Measurements from ENCODE around the gene MEP1B. TPM values are rescaled to one million over a fixed set of nuclear protein-coding genes. Genes with fewer than 3 reads are reported as not detected.
A peak's percentile ranks its signal among the peaks of the same experiment; 100 is the strongest.

The MEP1B gene
- total and polyA plus RNA-seq, 2 donors from 2014 or later, result not detected

- no peak for FAIRE-seq
- H3K27me3 ChIP-seq (ENCODE audit: control insufficient read depth, insufficient read depth, low read length), result no peaks in the 10 kb centered on the region
- no peaks in the 10 kb centered on the region for H3K9me3 ChIP-seq (ENCODE audit: control insufficient read depth in 2 of 3, insufficient read depth in 1 of 3, low read length in 3 of 3)
- no peak overlapping the region for H3K27ac ChIP-seq (ENCODE audit: low read depth in 2 of 2, low read length in 2 of 2)
- H3K4me3 ChIP-seq (ENCODE audit: low read length in 3 of 3), result no peak overlapping the region
- H3K36me3 ChIP-seq (ENCODE audit: control insufficient read depth in 2 of 3, insufficient read depth in 3 of 3, low read length in 3 of 3), result no peaks in the 10 kb centered on the region
- no peak for TF ChIP-seq CTCF (IDR thresholded peaks at IDR 0.05; ENCODE audit: borderline replicate concordance, extremely low read depth, insufficient read depth)
- H3K9ac ChIP-seq (ENCODE audit: low read length in 3 of 3), result no peak overlapping the region
- no peaks in the 10 kb centered on the region for H3K4me1 ChIP-seq (ENCODE audit: control insufficient read depth in 2 of 3, insufficient read depth in 2 of 3, low read depth in 1 of 3, low read length in 3 of 3)
- no peak for DNase-seq
- intact Hi-C loops (cut with DNase I), result loop anchor here (10.0 kb wide), 1 partner anchor 213 kb away; the partner anchor contains the start of gene GAREM1
Observed at GRCh38 chr18:32262092-32262491, 72.3 kb downstream of the MEP1B start.

- peak in 2 of 5 donors; percentile 45 to 46 for DNase-seq
- H3K9ac ChIP-seq (ENCODE audit: low read length in 3 of 3), result no peak overlapping the region
- H3K4me3 ChIP-seq (ENCODE audit: low read length in 3 of 3), result no peak overlapping the region
- H3K36me3 ChIP-seq (ENCODE audit: control insufficient read depth in 2 of 3, insufficient read depth in 3 of 3, low read length in 3 of 3), result peaks cover 0 to 19% (median 3%) of the 10 kb centered on the region in 3 donors
- no peak for TF ChIP-seq CTCF (IDR thresholded peaks at IDR 0.05; ENCODE audit: borderline replicate concordance, extremely low read depth, insufficient read depth)
- H3K27me3 ChIP-seq (ENCODE audit: control insufficient read depth, insufficient read depth, low read length), result no peaks in the 10 kb centered on the region
- H3K27ac ChIP-seq (ENCODE audit: low read depth in 2 of 2, low read length in 2 of 2), result no peak overlapping the region
- FAIRE-seq, result no peak
- intact Hi-C loops (cut with DNase I), result loop anchor here (10.0 kb wide), 1 partner anchor 210 kb away; the partner anchor contains the start of gene GAREM1
- H3K4me1 ChIP-seq (ENCODE audit: control insufficient read depth in 2 of 3, insufficient read depth in 2 of 3, low read depth in 1 of 3, low read length in 3 of 3), result no peaks in the 10 kb centered on the region
- no peaks in the 10 kb centered on the region for H3K9me3 ChIP-seq (ENCODE audit: control insufficient read depth in 2 of 3, insufficient read depth in 1 of 3, low read length in 3 of 3)
Observed at GRCh38 chr18:32264401-32264800, 74.6 kb downstream of the MEP1B start.

DNA sequence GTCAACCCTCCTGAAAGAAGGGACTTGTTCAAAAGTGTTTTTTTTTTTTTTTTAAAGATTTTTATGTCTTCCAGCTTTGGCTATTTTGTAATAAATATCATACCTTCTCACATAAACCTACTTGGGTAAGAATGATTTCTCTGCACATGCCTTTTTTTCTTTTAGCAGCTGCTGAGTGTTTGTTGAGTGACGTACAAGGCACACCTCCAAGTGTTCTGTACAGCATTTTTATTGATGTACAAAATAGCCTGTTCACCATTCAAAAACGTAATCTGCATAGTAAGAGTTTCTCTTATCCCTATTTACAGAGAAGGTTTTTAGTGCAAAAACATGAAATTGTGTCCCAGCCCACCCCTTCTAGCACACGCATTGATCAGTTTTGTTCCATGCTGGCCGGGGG lies 77.6 kb downstream of the MEP1B start:
- Histone ChIP-seq H3K9ac (ENCODE audit: low read length in 3 of 3) (no peak overlapping the region), H3K27me3 (ENCODE audit: control insufficient read depth, insufficient read depth, low read length) (no peaks in the 10 kb centered on the region), H3K4me1 (ENCODE audit: control insufficient read depth in 2 of 3, insufficient read depth in 2 of 3, low read depth in 1 of 3, low read length in 3 of 3) (no peaks in the 10 kb centered on the region), H3K36me3 (ENCODE audit: control insufficient read depth in 2 of 3, insufficient read depth in 3 of 3, low read length in 3 of 3) (peaks cover 0 to 29% (median 3%) of the 10 kb centered on the region in 3 donors), H3K9me3 (ENCODE audit: control insufficient read depth in 2 of 3, insufficient read depth in 1 of 3, low read length in 3 of 3) (no peaks in the 10 kb centered on the region), H3K4me3 (ENCODE audit: low read length in 3 of 3) (no peak overlapping the region), H3K27ac (ENCODE audit: low read depth in 2 of 2, low read length in 2 of 2) (no peak overlapping the region)
- FAIRE-seq (no peak), DNase-seq (no peak)
- intact Hi-C loops (cut with DNase I), result loop anchor here (10.0 kb wide), 1 partner anchor 207 kb away; the partner anchor contains the start of gene GAREM1
- TF ChIP-seq CTCF (IDR thresholded peaks at IDR 0.05; ENCODE audit: borderline replicate concordance, extremely low read depth, insufficient read depth), result no peak

Other genes starting within 250 kb of the MEP1B start
- gene TRAPPC8, start 246.9 kb upstream of the MEP1B start, total RNA-seq, result 44.6 TPM
- 28.7 TPM for gene TRAPPC8, start 246.9 kb upstream of the MEP1B start, polyA plus RNA-seq (ENCODE audit: insufficient read depth, low read depth, low replicate concordance)
- gene RNF125, start 171.2 kb upstream of the MEP1B start, total RNA-seq, result 6.0 TPM
- gene RNF125, start 171.2 kb upstream of the MEP1B start, polyA plus RNA-seq (ENCODE audit: insufficient read depth, low read depth, low replicate concordance), result 0.62 TPM
- gene RNF138, start 98.2 kb upstream of the MEP1B start, total RNA-seq, result 30.6 TPM
- 6.2 TPM for gene RNF138, start 98.2 kb upstream of the MEP1B start, polyA plus RNA-seq (ENCODE audit: insufficient read depth, low read depth, low replicate concordance)